IPS-18c (cell line): ENCODE data around the gene CLDN11.

ENCODE experiments used
- H3K4me3 ChIP-seq: 2 replicates; pipeline ENCODE4 v1.7.0; 2013; ENCODE audit warnings: low read depth, mild to moderate bottlenecking, low read length, moderate library complexity; ENCODE audit not compliant: insufficient read depth
- H3K9me3 ChIP-seq: one replicate; pipeline ENCODE4 v1.6.1; 2013; ENCODE audit warnings: mild to moderate bottlenecking, low read length, moderate library complexity; ENCODE audit not compliant: control insufficient read depth, insufficient read depth

CLDN11 gene

GRCh38 chr3:170418422-170419398 is at the start of gene CLDN11:
Gene CLDN11, plus strand, starts transcription at chr3:170418868. Its CDS starts 199 bp downstream, at chr3:170419067.
- peak within 1 kb of the TSS; percentile 51 for H3K4me3 ChIP-seq
- no peaks in the 10 kb centered on the region for H3K9me3 ChIP-seq

GRCh38 chr3:170368921-170369320 is 49.7 kb upstream of the CLDN11 start:
- H3K4me3 ChIP-seq, result no peak overlapping the region
- peaks cover 4% of the 10 kb centered on the region for H3K9me3 ChIP-seq

- H3K9me3 ChIP-seq, result no peaks in the 10 kb centered on the region
- H3K4me3 ChIP-seq, result no peak overlapping the region
Observed at GRCh38 chr3:170372190-170372879, 46.3 kb upstream of the CLDN11 start.

- Histone ChIP-seq H3K4me3 (no peak overlapping the region), H3K9me3 (no peaks in the 10 kb centered on the region)
Observed at GRCh38 chr3:170383567-170383966, 35.1 kb upstream of the CLDN11 start.

GRCh38 chr3:170386468-170386867 is 32.2 kb upstream of the CLDN11 start:
- no peaks in the 10 kb centered on the region for H3K9me3 ChIP-seq
- H3K4me3 ChIP-seq, result no peak overlapping the region

- Histone ChIP-seq H3K4me3 (no peak overlapping the region), H3K9me3 (no peaks in the 10 kb centered on the region)
Observed at GRCh38 chr3:170387950-170388349, 30.7 kb upstream of the CLDN11 start.

- Histone ChIP-seq H3K4me3 (no peak overlapping the region), H3K9me3 (no peaks in the 10 kb centered on the region)
Observed at GRCh38 chr3:170391108-170391507, 27.6 kb upstream of the CLDN11 start.

- no peaks in the 10 kb centered on the region for H3K9me3 ChIP-seq
- H3K4me3 ChIP-seq, result no peak overlapping the region
Observed at GRCh38 chr3:170397685-170398084, 21.0 kb upstream of the CLDN11 start.

- H3K9me3 ChIP-seq, result no peaks in the 10 kb centered on the region
- H3K4me3 ChIP-seq, result no peak overlapping the region
Observed at GRCh38 chr3:170405101-170405500, 13.6 kb upstream of the CLDN11 start.

GRCh38 chr3:170410428-170411029 is 8.1 kb upstream of the CLDN11 start:
- Histone ChIP-seq H3K4me3 (no peak overlapping the region), H3K9me3 (no peaks in the 10 kb centered on the region)

- no peaks in the 10 kb centered on the region for H3K9me3 ChIP-seq
- no peak overlapping the region for H3K4me3 ChIP-seq
Observed at GRCh38 chr3:170413291-170413690, 5.4 kb upstream of the CLDN11 start.

GRCh38 chr3:170414202-170414663 is 4.4 kb upstream of the CLDN11 start:
- H3K4me3 ChIP-seq, result no peak overlapping the region
- no peaks in the 10 kb centered on the region for H3K9me3 ChIP-seq

- no peak overlapping the region for H3K4me3 ChIP-seq
- no peaks in the 10 kb centered on the region for H3K9me3 ChIP-seq
Observed at GRCh38 chr3:170417090-170417489, 1.6 kb upstream of the CLDN11 start.

- H3K4me3 ChIP-seq, result peak overlapping the region; percentile 51
Observed at GRCh38 chr3:170419557-170420087, 954 bp downstream of the CLDN11 start.

GRCh38 chr3:170420307-170420821 is 1.7 kb downstream of the CLDN11 start:
- no peaks in the 10 kb centered on the region for H3K9me3 ChIP-seq
- no peak overlapping the region; the same call in 1 of the 2 replicates for H3K4me3 ChIP-seq

More at GRCh38 chr3:170419557-170420087, 954 bp downstream of the CLDN11 start:
- no peaks in the 10 kb centered on the region for H3K9me3 ChIP-seq

- no peak overlapping the region for H3K4me3 ChIP-seq
- no peaks in the 10 kb centered on the region for H3K9me3 ChIP-seq
Observed at GRCh38 chr3:170421111-170421641, 2.5 kb downstream of the CLDN11 start.

GRCh38 chr3:170421758-170422157 is 3.1 kb downstream of the CLDN11 start:
- Histone ChIP-seq H3K4me3 (no peak overlapping the region), H3K9me3 (no peaks in the 10 kb centered on the region)
